ENCODE data around the gene NEURL1.

- no peak for TF ChIP-seq CTCF (IDR thresholded peaks at IDR 0.05)
- TF ChIP-seq POLR2A (IDR thresholded peaks at IDR 0.05; ENCODE audit: low read depth): no peak
- TF ChIP-seq EP300 (IDR thresholded peaks at IDR 0.05): no peak
These were observed 144.5 kb downstream of the NEURL1 start for GRCh38 chr10:103637927-103638557.

All from esophagus muscularis mucosa (tissue), 4 donors.